ENCODE results near the gene TRIB2. TPM values are rescaled to one million over a fixed set of nuclear protein-coding genes. Genes with fewer than 3 reads are reported as not detected.

Gene TRIB2
- total and polyA plus RNA-seq, 2 donors (not counting 3 experiments of a cell fraction or from before 2014, with no cell fraction given), result 15.8 to 20.5 TPM

- no peaks in the 10 kb centered on the region for H4K20me1 ChIP-seq (replicated peaks; ENCODE audit: control insufficient read depth, extremely low read depth, insufficient read depth, low read length)
- peaks cover 0 to 14% of the 10 kb centered on the region in 2 experiments for H3K36me3 ChIP-seq (ENCODE audit: control insufficient read depth in 2 of 2, extremely low read depth in 1 of 2, insufficient read depth in 2 of 2, low read length in 2 of 2)
- DNase-seq (ENCODE audit: low read depth, low spot score), result peak; percentile 9
- H3K79me2 ChIP-seq (ENCODE audit: control insufficient read depth, insufficient read depth, low read length), result no peaks in the 10 kb centered on the region
- H3K9ac ChIP-seq (replicated peaks; ENCODE audit: extremely low read depth, insufficient read depth, low read length), result no peak overlapping the region
- H3K9me1 ChIP-seq (replicated peaks; ENCODE audit: control insufficient read depth, extremely low read depth, insufficient read depth, low read length), result no peaks in the 10 kb centered on the region
- no TSS peak for BruUV-seq (replicated peaks)
- H3K4me3 ChIP-seq (replicated peaks in 1 of 3; ENCODE audit: insufficient read depth in 1 of 3, low read depth in 1 of 3, low read length in 3 of 3), result no peak overlapping the region
- ChIA-PET CTCF (interaction anchor here (0.7 to 3.2 kb wide), 8 partner anchors 9 to 269 kb away, joined by 3 to 13 read pairs (median 4); no protein-coding TSS in a partner anchor), POLR2A (no interaction called here)
- dilution Hi-C loops (cut with MboI; ENCODE audit: extremely low pct_ligation_motif_present, low sequenced_read_pairs), result no loop called here
- H3K4me1 ChIP-seq (ENCODE audit: control insufficient read depth, extremely low read depth, insufficient read depth, low read length), result peaks cover 5% of the 10 kb centered on the region
- intact Hi-C loops (cut with micrococcal nuclease), result no loop called here
- no peak overlapping the region for H3K4me2 ChIP-seq (ENCODE audit: insufficient read depth, low read length)
- no peaks in the 10 kb centered on the region for H3K9me3 ChIP-seq (replicated peaks; ENCODE audit: control insufficient read depth, insufficient read depth, low read length)
- H2AFZ ChIP-seq (ENCODE audit: low read depth, low read length), result no peak overlapping the region
- H3K27me3 ChIP-seq (ENCODE audit: control insufficient read depth in 2 of 2, insufficient read depth in 2 of 2, low read length in 2 of 2), result no peaks in the 10 kb centered on the region
- no peak for FAIRE-seq
- TF ChIP-seq POLR2AphosphoS5 (IDR thresholded peaks at IDR 0.05; ENCODE audit: insufficient read depth, low read depth, low read length) (no peak), MYC (IDR thresholded peaks at IDR 0.05; ENCODE audit: low read depth, low read length) (no peak), JUN (IDR thresholded peaks at IDR 0.05; ENCODE audit: borderline replicate concordance, insufficient read depth, insufficient read length, low read depth) (no peak)
- no peak overlapping the region for H3K27ac ChIP-seq (ENCODE audit: insufficient read depth, low read depth, low read length)
These were observed 21.2 kb downstream of the TRIB2 start for GRCh38 chr2:12737738-12738485.

- Histone ChIP-seq H2AFZ (ENCODE audit: low read depth, low read length) (no peak overlapping the region), H4K20me1 (replicated peaks; ENCODE audit: control insufficient read depth, extremely low read depth, insufficient read depth, low read length) (no peaks in the 10 kb centered on the region), H3K27ac (ENCODE audit: insufficient read depth, low read depth, low read length) (no peak overlapping the region), H3K79me2 (ENCODE audit: control insufficient read depth, insufficient read depth, low read length) (no peaks in the 10 kb centered on the region), H3K9me1 (replicated peaks; ENCODE audit: control insufficient read depth, extremely low read depth, insufficient read depth, low read length) (no peaks in the 10 kb centered on the region), H3K4me2 (ENCODE audit: insufficient read depth, low read length) (no peak overlapping the region), H3K27me3 (ENCODE audit: control insufficient read depth in 2 of 2, insufficient read depth in 2 of 2, low read length in 2 of 2) (no peaks in the 10 kb centered on the region), H3K36me3 (ENCODE audit: control insufficient read depth in 2 of 2, extremely low read depth in 1 of 2, insufficient read depth in 2 of 2, low read length in 2 of 2) (peaks cover 0 to 12% of the 10 kb centered on the region in 2 experiments), H3K9me3 (replicated peaks; ENCODE audit: control insufficient read depth, insufficient read depth, low read length) (no peaks in the 10 kb centered on the region), H3K9ac (replicated peaks; ENCODE audit: extremely low read depth, insufficient read depth, low read length) (no peak overlapping the region), H3K4me3 (replicated peaks in 1 of 3; ENCODE audit: insufficient read depth in 1 of 3, low read depth in 1 of 3, low read length in 3 of 3) (no peak overlapping the region), H3K4me1 (ENCODE audit: control insufficient read depth, extremely low read depth, insufficient read depth, low read length) (peaks cover 5% of the 10 kb centered on the region)
- TF ChIP-seq EZH2 (IDR thresholded peaks at IDR 0.05; ENCODE audit: borderline replicate concordance, low read depth, low read length, severe bottlenecking), result no peak
- no peak for TF ChIP-seq CTCF (IDR thresholded peaks at IDR 0.05; ENCODE audit: extremely low read depth in 1 of 2, insufficient read depth in 1 of 2, low read depth in 1 of 2, low read length in 2 of 2)
- TF ChIP-seq MAX (IDR thresholded peaks at IDR 0.05; ENCODE audit: insufficient read depth, insufficient read length), result no peak
- no peak for TF ChIP-seq POLR2AphosphoS5 (IDR thresholded peaks at IDR 0.05; ENCODE audit: insufficient read depth, low read depth, low read length)
- TF ChIP-seq MYC (IDR thresholded peaks at IDR 0.05; ENCODE audit: low read depth, low read length), result no peak
- no peak for TF ChIP-seq GATA2 (IDR thresholded peaks at IDR 0.05; ENCODE audit: insufficient read depth, insufficient read length, low read depth, low read length)
- no peak for TF ChIP-seq JUN (IDR thresholded peaks at IDR 0.05; ENCODE audit: borderline replicate concordance, insufficient read depth, insufficient read length, low read depth)
- no peak for TF ChIP-seq POLR2A (IDR thresholded peaks at IDR 0.05; ENCODE audit: low read depth, low read length)
- no peak for TF ChIP-seq FOS (IDR thresholded peaks at IDR 0.05; ENCODE audit: borderline replicate concordance, insufficient read depth, low read length)
- FAIRE-seq, result no peak
- ChIA-PET CTCF (interaction anchor here (1.8 to 2.2 kb wide), 2 partner anchors 23 to 191 kb away, joined by 6 to 8 read pairs; partner anchors contain the start of gene TRIB2), POLR2A (no interaction called here)
- dilution Hi-C loops (cut with MboI; ENCODE audit: extremely low pct_ligation_motif_present, low sequenced_read_pairs) (no loop called here), intact Hi-C loops (cut with micrococcal nuclease) (no loop called here)
- no peak for DNase-seq (ENCODE audit: low read depth, low spot score)
- BruUV-seq (replicated peaks), result no TSS peak
These were observed 23.1 kb downstream of the TRIB2 start for GRCh38 chr2:12739721-12740254.
